ENCODE data around the gene MCRS1.

Gene MCRS1

GRCh38 chr12:49588281-49588680 is 20.3 kb upstream of the MCRS1 start:
- DNase-seq (ENCODE audit: low spot score), result no peak
- in situ Hi-C loops (cut with MboI; ENCODE audit: low sequenced_read_pairs, unreplicated experiment), result no loop called here

GRCh38 chr12:49587174-49587908 is 19.4 kb upstream of the MCRS1 start:
- DNase-seq (ENCODE audit: low spot score), result no peak
- TF ChIP-seq CTCF (IDR thresholded peaks at IDR 0.05; ENCODE audit: borderline replicate concordance, control extremely low read depth, extremely low read depth, insufficient read depth, missing control alignments), result no peak
- in situ Hi-C loops (cut with MboI; ENCODE audit: low sequenced_read_pairs, unreplicated experiment), result no loop called here

More at GRCh38 chr12:49588281-49588680, 20.3 kb upstream of the MCRS1 start:
- TF ChIP-seq CTCF (IDR thresholded peaks at IDR 0.05; ENCODE audit: borderline replicate concordance, control extremely low read depth, extremely low read depth, insufficient read depth, missing control alignments), result no peak

- TF ChIP-seq CTCF (IDR thresholded peaks at IDR 0.05; ENCODE audit: borderline replicate concordance, control extremely low read depth, extremely low read depth, insufficient read depth, missing control alignments), result no peak
- no peak for DNase-seq (ENCODE audit: low spot score)
Measured at GRCh38 chr12:49585477-49586459, 17.8 kb upstream of the MCRS1 start.

GRCh38 chr12:49584591-49584990 is 16.6 kb upstream of the MCRS1 start:
- TF ChIP-seq CTCF (IDR thresholded peaks at IDR 0.05; ENCODE audit: borderline replicate concordance, control extremely low read depth, extremely low read depth, insufficient read depth, missing control alignments), result no peak
- DNase-seq (ENCODE audit: low spot score), result no peak
- in situ Hi-C loops (cut with MboI; ENCODE audit: low sequenced_read_pairs, unreplicated experiment), result no loop called here

More at GRCh38 chr12:49585477-49586459, 17.8 kb upstream of the MCRS1 start:
- in situ Hi-C loops (cut with MboI; ENCODE audit: low sequenced_read_pairs, unreplicated experiment), result no loop called here

GRCh38 chr12:49583366-49584094 is 15.6 kb upstream of the MCRS1 start:
- no peak for DNase-seq (ENCODE audit: low spot score)
- TF ChIP-seq CTCF (IDR thresholded peaks at IDR 0.05; ENCODE audit: borderline replicate concordance, control extremely low read depth, extremely low read depth, insufficient read depth, missing control alignments), result no peak
- in situ Hi-C loops (cut with MboI; ENCODE audit: low sequenced_read_pairs, unreplicated experiment), result no loop called here

- in situ Hi-C loops (cut with MboI; ENCODE audit: low sequenced_read_pairs, unreplicated experiment), result no loop called here
- no peak for TF ChIP-seq CTCF (IDR thresholded peaks at IDR 0.05; ENCODE audit: borderline replicate concordance, control extremely low read depth, extremely low read depth, insufficient read depth, missing control alignments)
- DNase-seq (ENCODE audit: low spot score), result no peak
Measured at GRCh38 chr12:49582850-49583249, 14.9 kb upstream of the MCRS1 start.

All from GM13976 (cell line).